A549 (cell line): ENCODE results near the gene G6PC1.

Experiments
- CTCF ChIP-seq: fragments of >200 bp; sonication (Bioruptor Twin); formaldehyde crosslinking; IDR thresholded peaks from 3 replicates; pipeline ENCODE4 v1.5.1; 2016
- EP300 ChIP-seq, 2 experiments: fragments of >200 bp; sonication (Bioruptor Twin); formaldehyde crosslinking; IDR thresholded peaks; 2 replicates in 1 of 2; 3 replicates in 1 of 2; pipeline ENCODE4 v1.6.1; 2016 to 2017
- JUN ChIP-seq, 2 experiments: fragments of >200 bp; sonication (Bioruptor Twin); formaldehyde crosslinking; IDR thresholded peaks; 2 replicates in 1 of 2; 3 replicates in 1 of 2; pipeline ENCODE4 v1.6.1; 2016 to 2017
- MAFK ChIP-seq: fragments of 450-650 bp; IDR thresholded peaks from 2 replicates; pipeline ENCODE4 v1.6.1; 2014; ENCODE audit not compliant: partially characterized antibody
- NFE2L2 ChIP-seq: fragments of 150-350 bp; conservative IDR thresholded peaks from 2 replicates; pipeline ENCODE4 v1.6.1; 2014; ENCODE audit warnings: low read length
- POLR2A ChIP-seq: IDR thresholded peaks from 2 replicates; pipeline ENCODE4 v1.6.1; 2012; ENCODE audit warnings: mild to moderate bottlenecking, low read length
- POLR2AphosphoS2 ChIP-seq: conservative IDR thresholded peaks from 2 replicates; pipeline ENCODE4 v1.6.1; 2012; ENCODE audit warnings: low read length, improper control_type of control experiment, inconsistent platforms
- RAD21 ChIP-seq, 2 experiments: fragments of >200 bp in 1 of 2; sonication (Bioruptor Twin) in 1 of 2; formaldehyde crosslinking in 1 of 2; IDR thresholded peaks in 1 of 2; conservative IDR thresholded peaks in 1 of 2; 2 replicates in 1 of 2; 3 replicates in 1 of 2; pipeline ENCODE4 v1.6.1; 2012 to 2018; ENCODE audit warnings: inconsistent platforms in 1 of 2
- SMC3 ChIP-seq: fragments of >200 bp; sonication (Bioruptor Twin); formaldehyde crosslinking; IDR thresholded peaks from 3 replicates; pipeline ENCODE4 v1.6.1; 2018; ENCODE audit warnings: inconsistent platforms

- TF ChIP-seq POLR2AphosphoS2 (no peak), POLR2A (no peak), EP300 (IDR thresholded peaks at IDR 0.05) (no peak), NFE2L2 (no peak), CTCF (no peak), JUN (IDR thresholded peaks at IDR 0.05) (no peak), RAD21 (conservative IDR thresholded peaks at IDR 0.05 in 1 of 2, IDR thresholded peaks at IDR 0.05 in 1 of 2) (no peak), MAFK (no peak), SMC3 (no peak)
Measured at GRCh38 chr17:42913981-42914617, 13.5 kb downstream of the G6PC1 start.
